Ovary (tissue), 3 donors: ENCODE data around the gene YKT6.

ENCODE experiments used
- EP300 ChIP-seq: sonication (generic); formaldehyde crosslinking; IDR thresholded peaks from one replicate; pipeline ENCODE4 v1.6.1; 2017; ENCODE audit warnings: antibody characterized with exemption
- POLR2A ChIP-seq: fragments of 450-650 bp; IDR thresholded peaks from one replicate; pipeline ENCODE4 v1.6.1; 2017; ENCODE audit warnings: antibody characterized with exemption, mild to moderate bottlenecking, moderate library complexity
- TF ChIP-seq, protein P1 (sequence below), 3 donors: fragments of 450-650 bp in 2 of 3; fragments of 200-600 bp in 1 of 3; IDR thresholded peaks; one replicate each; pipeline versions ENCODE4 v1.5.1 to v1.8.0; 2016 to 2022; ENCODE audit warnings: antibody characterized with exemption in 3 of 3, mild to moderate bottlenecking in 1 of 3
- donor health status: DM: no; HTN: no; CAD: no.

DNA sequence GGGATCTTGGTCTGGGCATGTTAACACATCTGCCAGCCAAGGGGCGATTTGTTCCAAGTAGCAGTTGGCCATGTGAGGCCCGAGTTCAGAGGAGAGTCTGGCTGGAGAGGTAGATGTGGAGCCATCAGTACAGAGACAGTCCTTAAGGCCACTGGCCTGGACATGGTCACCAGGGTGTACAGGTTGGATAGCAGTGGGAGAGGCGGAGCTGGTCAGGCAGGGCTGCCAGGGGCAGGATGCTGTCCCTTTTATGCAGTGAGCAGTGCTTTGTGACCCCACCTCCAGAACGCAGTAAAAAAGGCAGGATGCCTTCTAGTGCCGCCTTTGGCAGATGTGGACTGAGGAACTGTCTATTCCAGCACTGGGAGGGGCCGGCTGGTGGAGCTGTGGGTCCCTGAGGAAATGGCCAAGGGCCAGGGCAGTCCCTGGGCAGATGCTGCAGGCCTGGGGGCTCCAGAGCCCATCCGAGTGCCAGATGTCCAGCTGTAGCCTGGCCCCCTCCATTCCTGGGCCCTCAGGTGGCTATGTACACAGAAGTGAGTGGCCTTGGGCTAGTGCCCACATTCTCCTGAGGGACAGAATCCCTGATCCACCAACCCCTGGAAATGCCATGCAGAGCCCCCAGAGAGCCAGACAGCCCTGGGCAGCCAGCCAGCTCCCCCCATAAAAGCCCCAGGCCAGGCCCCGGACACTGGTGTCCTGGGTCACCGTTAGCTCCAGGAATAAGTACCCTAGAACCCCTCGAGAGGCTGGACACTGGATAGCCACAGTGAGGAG lies 42.5 kb upstream of the YKT6 start:
- TF ChIP-seq, protein P1, sequence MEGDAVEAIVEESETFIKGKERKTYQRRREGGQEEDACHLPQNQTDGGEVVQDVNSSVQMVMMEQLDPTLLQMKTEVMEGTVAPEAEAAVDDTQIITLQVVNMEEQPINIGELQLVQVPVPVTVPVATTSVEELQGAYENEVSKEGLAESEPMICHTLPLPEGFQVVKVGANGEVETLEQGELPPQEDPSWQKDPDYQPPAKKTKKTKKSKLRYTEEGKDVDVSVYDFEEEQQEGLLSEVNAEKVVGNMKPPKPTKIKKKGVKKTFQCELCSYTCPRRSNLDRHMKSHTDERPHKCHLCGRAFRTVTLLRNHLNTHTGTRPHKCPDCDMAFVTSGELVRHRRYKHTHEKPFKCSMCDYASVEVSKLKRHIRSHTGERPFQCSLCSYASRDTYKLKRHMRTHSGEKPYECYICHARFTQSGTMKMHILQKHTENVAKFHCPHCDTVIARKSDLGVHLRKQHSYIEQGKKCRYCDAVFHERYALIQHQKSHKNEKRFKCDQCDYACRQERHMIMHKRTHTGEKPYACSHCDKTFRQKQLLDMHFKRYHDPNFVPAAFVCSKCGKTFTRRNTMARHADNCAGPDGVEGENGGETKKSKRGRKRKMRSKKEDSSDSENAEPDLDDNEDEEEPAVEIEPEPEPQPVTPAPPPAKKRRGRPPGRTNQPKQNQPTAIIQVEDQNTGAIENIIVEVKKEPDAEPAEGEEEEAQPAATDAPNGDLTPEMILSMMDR (IDR thresholded peaks at IDR 0.05): no peak
- no peak for TF ChIP-seq POLR2A
- TF ChIP-seq EP300: no peak
